Mesenchymal stem cell (in vitro differentiated cells and primary cell): Measurements from ENCODE around the gene NUMB.
"Not testable (repeated sequence)": the region's sequence is repeated elsewhere in the genome, so short reads cannot be mapped to it uniquely, and the experiment has no call there.

ENCODE experiments used
- DNase-seq: peaks from one replicate; pipeline ENCODE4 v3.0.0-alpha.2; 2013
- H2AFZ ChIP-seq: one replicate; pipeline ENCODE4 v1.6.1; 2013; ENCODE audit warnings: low read depth, mild to moderate bottlenecking, control low read depth, inconsistent platforms, low read length, moderate library complexity
- H2AK5ac ChIP-seq: 2 replicates; pipeline ENCODE4 v1.6.1; 2013; ENCODE audit warnings: low read length, moderate library complexity, mild to moderate bottlenecking, inconsistent platforms; ENCODE audit not compliant: severe bottlenecking
- H2BK120ac ChIP-seq: one replicate; pipeline ENCODE4 v1.6.1; 2013; ENCODE audit warnings: low read depth, mild to moderate bottlenecking, inconsistent platforms, low read length, moderate library complexity
- H2BK12ac ChIP-seq, 2 experiments: one replicate each; pipeline ENCODE4 v1.6.1; 2013; ENCODE audit warnings: inconsistent platforms in 2 of 2, low read length in 2 of 2, mild to moderate bottlenecking in 2 of 2, moderate library complexity in 2 of 2, control low read depth in 1 of 2
- H2BK15ac ChIP-seq: one replicate; pipeline ENCODE4 v1.6.1; 2013; ENCODE audit warnings: mild to moderate bottlenecking, low read depth, inconsistent platforms; ENCODE audit not compliant: poor library complexity, severe bottlenecking
- H2BK5ac ChIP-seq: 2 replicates; pipeline ENCODE4 v1.6.1; 2013; ENCODE audit warnings: low read depth, mild to moderate bottlenecking, low read length, control low read depth, inconsistent platforms; ENCODE audit not compliant: poor library complexity, severe bottlenecking
- H3K14ac ChIP-seq, 2 experiments: one replicate each; pipeline ENCODE4 v1.6.1; 2013; ENCODE audit warnings: inconsistent platforms in 2 of 2, low read length in 2 of 2, control low read depth in 1 of 2, mild to moderate bottlenecking in 1 of 2, moderate library complexity in 1 of 2
- H3K18ac ChIP-seq, 2 experiments: one replicate each; pipeline ENCODE4 v1.6.1; 2013; ENCODE audit warnings: inconsistent platforms in 2 of 2, low read length in 2 of 2, control low read depth in 1 of 2, low read depth in 1 of 2, mild to moderate bottlenecking in 1 of 2
- H3K23ac ChIP-seq, 2 experiments: one replicate each; pipeline ENCODE4 v1.6.1; 2013; ENCODE audit warnings: inconsistent platforms in 2 of 2, low read length in 2 of 2, mild to moderate bottlenecking in 2 of 2, moderate library complexity in 2 of 2, control low read depth in 1 of 2
- H3K27ac ChIP-seq: 2 replicates; pipeline ENCODE4 v1.5.1; 2013; ENCODE audit warnings: mild to moderate bottlenecking, moderate library complexity, low read length, control low read depth, inconsistent platforms; ENCODE audit not compliant: poor library complexity, severe bottlenecking
- H3K27me3 ChIP-seq, 2 experiments: 2 replicates each; pipeline versions ENCODE4 v1.6.1 to v1.7.0; 2013; ENCODE audit warnings: low read length in 2 of 2, mild to moderate bottlenecking in 2 of 2, moderate library complexity in 2 of 2, control low read depth in 1 of 2, inconsistent platforms in 1 of 2; ENCODE audit not compliant: control insufficient read depth in 1 of 2, insufficient read depth in 1 of 2
- H3K36me3 ChIP-seq, 2 experiments: 2 replicates each; pipeline versions ENCODE4 v1.6.1 to v1.7.0; 2013; ENCODE audit warnings: low read length in 2 of 2, control low read depth in 1 of 2, inconsistent platforms in 1 of 2, low read depth in 1 of 2, mild to moderate bottlenecking in 1 of 2; ENCODE audit not compliant: insufficient read depth in 2 of 2, control insufficient read depth in 1 of 2
- H3K4ac ChIP-seq, 2 experiments: one replicate each; pipeline ENCODE4 v1.6.1; 2013; ENCODE audit warnings: inconsistent platforms in 2 of 2, low read length in 2 of 2, mild to moderate bottlenecking in 2 of 2, moderate library complexity in 2 of 2, control low read depth in 1 of 2, low read depth in 1 of 2
- H3K4me1 ChIP-seq: 2 replicates; pipeline ENCODE4 v1.6.1; 2013; ENCODE audit warnings: low read depth, low read length, control low read depth; ENCODE audit not compliant: control insufficient read depth, insufficient read depth
- H3K4me2 ChIP-seq: 2 replicates; pipeline ENCODE4 v1.6.1; 2013; ENCODE audit warnings: low read length, mild to moderate bottlenecking, inconsistent platforms; ENCODE audit not compliant: poor library complexity, severe bottlenecking
- H3K4me3 ChIP-seq, 2 experiments: 2 replicates each; pipeline versions ENCODE4 v1.5.1 to v1.7.0; 2013; ENCODE audit warnings: low read length in 2 of 2, mild to moderate bottlenecking in 2 of 2, control low read depth in 1 of 2, low read depth in 1 of 2; ENCODE audit not compliant: insufficient read depth in 1 of 2
- H3K79me1 ChIP-seq: replicated peaks from 2 replicates; pipeline ENCODE4 v1.6.1; 2013; ENCODE audit warnings: mild to moderate bottlenecking, control low read depth, low read length, inconsistent platforms; ENCODE audit not compliant: poor library complexity, severe bottlenecking
- H3K9ac ChIP-seq: 2 replicates; pipeline ENCODE4 v1.7.0; 2013; ENCODE audit warnings: mild to moderate bottlenecking, low read length, moderate library complexity
- H3K9me3 ChIP-seq: 2 replicates; pipeline ENCODE4 v1.7.0; 2013; ENCODE audit warnings: mild to moderate bottlenecking, low read length; ENCODE audit not compliant: control insufficient read depth
- H4K8ac ChIP-seq: one replicate; pipeline ENCODE4 v1.6.1; 2013; ENCODE audit warnings: inconsistent platforms, mild to moderate bottlenecking, low read length, moderate library complexity
- H4K91ac ChIP-seq: one replicate; pipeline ENCODE4 v1.6.1; 2013; ENCODE audit warnings: mild to moderate bottlenecking, low read length, inconsistent platforms
- WGBS: methylation state at CpG from one replicate; pipeline ENCODE4 v1.1.7; 2013; ENCODE audit warnings: mixed read lengths; 5-methylcytosine and 5-hydroxymethylcytosine counted together

The NUMB gene

GRCh38 chr14:73427516-73428264 is 30.7 kb downstream of the NUMB start:
- Histone ChIP-seq H4K91ac (no peak overlapping the region), H2BK120ac (no peak overlapping the region), H3K4me3 (no peak overlapping the region), H2BK15ac (no peak overlapping the region), H3K23ac (no peak overlapping the region), H3K4me1 (peaks cover 9% of the 10 kb centered on the region), H3K36me3 (peaks cover 0 to 6% of the 10 kb centered on the region in 2 experiments), H3K4ac (no peak overlapping the region), H2AFZ (no peak overlapping the region), H3K27me3 (no peaks in the 10 kb centered on the region), H3K27ac (peak overlapping the region; percentile 78), H2BK5ac (no peak overlapping the region), H2AK5ac (no peak overlapping the region), H3K79me1 (peaks cover 3% of the 10 kb centered on the region), H3K9ac (no peak overlapping the region), H3K18ac (peak overlapping the region in 1 of 2 experiments; percentile 49), H3K4me2 (no peak overlapping the region), H3K9me3 (no peaks in the 10 kb centered on the region), H3K14ac (no peak overlapping the region), H2BK12ac (peak overlapping the region in 1 of 2 experiments; percentile 42), H4K8ac (no peak overlapping the region)
- DNase-seq, result peak; percentile 48
- 72% methylated on average over 4 of the region's 4 CpGs for WGBS

GRCh38 chr14:73426877-73427276 is 31.5 kb downstream of the NUMB start:
- 52% methylated on average over 4 of the region's 5 CpGs for WGBS

GRCh38 chr14:73424453-73424852 is 33.9 kb downstream of the NUMB start:
- Histone ChIP-seq H4K8ac (no peak overlapping the region), H4K91ac (no peak overlapping the region), H2BK5ac (no peak overlapping the region), H3K4me3 (no peak overlapping the region), H3K27me3 (no peaks in the 10 kb centered on the region), H3K79me1 (peaks cover 15% of the 10 kb centered on the region), H3K14ac (no peak overlapping the region), H2BK15ac (no peak overlapping the region), H2BK120ac (no peak overlapping the region), H3K27ac (no peak overlapping the region), H3K4me2 (no peak overlapping the region), H2AFZ (no peak overlapping the region), H3K9me3 (no peaks in the 10 kb centered on the region), H3K4ac (no peak overlapping the region), H2BK12ac (no peak overlapping the region), H3K36me3 (peaks cover 5 to 30% of the 10 kb centered on the region in 2 experiments), H3K4me1 (peaks cover 14% of the 10 kb centered on the region), H3K18ac (no peak overlapping the region), H3K23ac (no peak overlapping the region), H2AK5ac (no peak overlapping the region), H3K9ac (no peak overlapping the region)
- WGBS, result 29% methylated on average over 1 of the region's 3 CpGs
- DNase-seq, result peak; percentile 14

More at GRCh38 chr14:73426877-73427276, 31.5 kb downstream of the NUMB start:
- Histone ChIP-seq H3K18ac (no peak overlapping the region), H3K4me1 (peaks cover 12% of the 10 kb centered on the region), H3K23ac (no peak overlapping the region), H3K4me2 (no peak overlapping the region), H2BK15ac (no peak overlapping the region), H3K9ac (no peak overlapping the region), H3K27me3 (no peaks in the 10 kb centered on the region), H2BK5ac (no peak overlapping the region), H4K8ac (no peak overlapping the region), H2AFZ (no peak overlapping the region), H2BK120ac (no peak overlapping the region), H3K79me1 (peaks cover 5% of the 10 kb centered on the region), H2AK5ac (no peak overlapping the region), H3K4ac (no peak overlapping the region), H4K91ac (no peak overlapping the region), H3K4me3 (no peak overlapping the region), H2BK12ac (no peak overlapping the region), H3K27ac (peak overlapping the region; percentile 78), H3K36me3 (peaks cover 0 to 12% of the 10 kb centered on the region in 2 experiments), H3K9me3 (no peaks in the 10 kb centered on the region), H3K14ac (no peak overlapping the region)
- DNase-seq, result peak; percentile 91

- 99% methylated on average over 6 of the region's 6 CpGs for WGBS
- not testable (repeated sequence) for H2AK5ac ChIP-seq, H3K9ac ChIP-seq
Measured at GRCh38 chr14:73423092-73423491, 35.3 kb downstream of the NUMB start.

More at GRCh38 chr14:73423092-73423491, 35.3 kb downstream of the NUMB start:
- H3K27me3 ChIP-seq, H3K4ac ChIP-seq, H4K91ac ChIP-seq, H3K9me3 ChIP-seq, H2BK15ac ChIP-seq, H2BK120ac ChIP-seq, H2BK5ac ChIP-seq, H3K4me3 ChIP-seq, H3K4me2 ChIP-seq, H3K27ac ChIP-seq, DNase-seq, H2BK12ac ChIP-seq, H4K8ac ChIP-seq, H3K18ac ChIP-seq, H3K23ac ChIP-seq, H3K14ac ChIP-seq, H2AFZ ChIP-seq: not testable (repeated sequence)
- Histone ChIP-seq H3K36me3 (peaks cover 5 to 33% of the 10 kb centered on the region in 2 experiments), H3K4me1 (peaks cover 10% of the 10 kb centered on the region), H3K79me1 (peaks cover 16% of the 10 kb centered on the region)
